Stimulated activated effector memory CD8-positive, alpha-beta T cell treated with anti-CD3 and anti-CD28 coated beads, Interleukin-12 subunit alpha, Interleukin-12 subunit beta, amount 100 ng/mL, for 72 hours (primary cell): ENCODE results near the gene ZFYVE9.
"Not testable (repeated sequence)": the region's sequence is repeated elsewhere in the genome, so short reads cannot be mapped to it uniquely, and the experiment has no call there.

Experiments used
- ATAC-seq: fragments of 150-1000 bp; cut with Tn5 transposase; 2 replicates; pipeline ENCODE4 v1.10.0; 2021
- DNase-seq, 2 donors: peaks; one replicate each; pipeline ENCODE4 v3.0.0; 2021 to 2022; ENCODE audit warnings: low spot score in 2 of 2
- H3K27ac Mint-ChIP-seq: one replicate; pipeline ENCODE4 v1.8.0; 2022; ENCODE audit warnings: mild to moderate bottlenecking, mixed read lengths
- H3K36me3 Mint-ChIP-seq: one replicate; pipeline ENCODE4 v1.8.0; 2022; ENCODE audit warnings: mild to moderate bottlenecking, mixed read lengths
- H3K4me1 Mint-ChIP-seq: one replicate; pipeline ENCODE4 v1.8.0; 2022; ENCODE audit warnings: mixed read lengths
- H3K4me3 Mint-ChIP-seq: one replicate; pipeline ENCODE4 v1.8.0; 2022; ENCODE audit warnings: mild to moderate bottlenecking, mixed read lengths
- H3K9me3 Mint-ChIP-seq: one replicate; pipeline ENCODE4 v1.8.0; 2022; ENCODE audit warnings: mixed read lengths

Gene ZFYVE9

DNA sequence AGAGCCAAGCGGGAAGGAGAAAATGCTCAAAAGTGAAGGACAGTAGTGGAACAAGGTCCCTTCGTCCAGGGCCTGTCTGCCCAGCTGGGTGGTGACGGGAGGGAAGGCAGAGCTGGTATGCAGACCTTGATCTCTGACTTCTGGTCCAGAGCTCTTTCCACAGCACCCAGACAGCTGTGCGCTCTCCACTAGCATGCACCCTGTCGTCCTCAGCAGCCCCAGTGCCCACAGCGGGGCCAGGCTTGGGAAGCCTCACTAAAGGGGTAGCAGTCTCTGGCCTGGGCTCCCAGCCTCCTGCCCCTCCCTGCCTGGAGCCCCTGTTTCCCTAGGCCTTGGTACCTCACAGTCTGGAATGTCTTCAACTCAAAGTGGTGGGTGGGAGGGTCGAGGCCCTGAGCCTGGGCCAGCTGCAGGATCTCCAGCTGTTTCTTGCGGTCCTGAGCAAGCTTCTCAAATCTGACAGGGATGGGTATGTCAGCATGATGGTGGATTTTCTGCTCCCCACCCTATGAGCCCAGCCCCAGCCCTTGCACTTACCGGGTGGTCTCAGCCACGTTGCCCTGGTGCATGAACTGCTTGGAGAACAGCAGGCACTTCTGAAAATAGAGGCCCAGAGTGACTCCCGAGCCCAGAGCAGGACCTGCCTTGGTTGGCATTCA lies 214.1 kb downstream of the ZFYVE9 start:
- Mint-ChIP-seq H3K36me3 (peaks cover 96% of the 10 kb centered on the region), H3K4me1 (peaks cover 6% of the 10 kb centered on the region), H3K4me3 (no peak overlapping the region), H3K9me3 (no peaks in the 10 kb centered on the region), H3K27ac (no peak overlapping the region)
- ATAC-seq = no peak
- no peak for DNase-seq

GRCh38 chr1:52356818-52357355 lies 215.0 kb downstream of the ZFYVE9 start:
- no peak for DNase-seq
- Mint-ChIP-seq H3K27ac (peak overlapping the region; percentile 77), H3K36me3 (peaks cover 98% of the 10 kb centered on the region), H3K4me1 (peaks cover 12% of the 10 kb centered on the region), H3K9me3 (no peaks in the 10 kb centered on the region), H3K4me3 (no peak overlapping the region)
- no peak for ATAC-seq

DNA sequence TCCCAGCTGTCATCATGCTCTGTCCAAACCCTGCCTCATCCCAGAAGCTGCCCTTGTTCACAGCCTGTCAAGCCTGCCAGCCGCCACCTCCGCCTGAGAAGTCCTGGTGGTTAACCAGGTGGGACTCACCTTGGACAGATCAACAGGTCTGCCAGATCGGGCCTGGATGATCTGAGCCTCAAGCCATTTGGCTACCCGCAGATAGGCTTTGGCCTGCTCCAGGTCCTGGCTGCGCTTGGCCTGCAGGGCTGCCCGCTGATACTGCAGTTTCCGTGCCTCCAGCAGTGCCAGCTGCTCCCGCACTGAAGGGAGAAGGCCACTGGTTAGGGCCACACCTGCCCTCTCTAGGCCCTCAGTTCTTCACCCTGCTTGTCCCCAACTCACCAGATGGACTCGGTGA lies 215.5 kb downstream of the ZFYVE9 start:
- peaks cover 17% of the 10 kb centered on the region for H3K4me1 Mint-ChIP-seq
- DNase-seq (peak in 1 of 2 donors; percentile 46), ATAC-seq (no peak)
- no peaks in the 10 kb centered on the region for H3K9me3 Mint-ChIP-seq
- H3K36me3 Mint-ChIP-seq = peaks cover 99% of the 10 kb centered on the region
- H3K4me3 Mint-ChIP-seq = no peak overlapping the region
- peak overlapping the region; percentile 77 for H3K27ac Mint-ChIP-seq

DNA sequence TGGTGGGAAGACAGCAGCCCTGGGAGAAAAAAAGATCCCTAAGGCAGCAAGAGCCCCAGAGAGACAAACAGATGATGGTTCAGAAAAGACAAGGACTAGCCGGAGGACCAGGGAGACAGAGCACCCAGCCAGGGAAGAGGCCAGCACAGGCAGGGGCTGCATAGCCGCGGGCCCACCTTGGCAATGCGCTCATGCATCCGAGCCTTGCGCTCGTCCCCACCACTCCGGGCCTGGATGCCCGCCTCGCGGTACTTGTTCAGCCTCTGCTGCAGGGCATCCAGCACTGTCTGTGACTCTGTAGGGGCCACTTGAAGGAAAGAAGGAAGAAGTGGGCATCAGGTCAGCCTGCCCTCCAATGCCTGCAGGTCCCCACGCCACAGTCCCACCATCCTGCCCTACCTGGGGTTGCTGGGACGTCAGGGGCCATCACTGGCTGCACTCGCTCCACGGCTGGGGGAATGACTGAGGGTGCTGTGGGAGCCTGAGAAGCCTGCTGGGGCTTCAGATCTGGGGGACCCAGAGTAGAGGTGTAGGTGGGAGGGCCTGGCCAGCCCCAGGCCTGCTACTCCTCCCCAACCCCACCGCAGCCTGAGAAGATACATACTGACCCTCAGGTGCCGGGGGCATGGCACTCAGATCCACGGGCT lies 217.1 kb downstream of the ZFYVE9 start:
- Mint-ChIP-seq H3K27ac (peak overlapping the region; percentile 77), H3K36me3 (peaks cover 99% of the 10 kb centered on the region), H3K4me3 (no peak overlapping the region)

DNA sequence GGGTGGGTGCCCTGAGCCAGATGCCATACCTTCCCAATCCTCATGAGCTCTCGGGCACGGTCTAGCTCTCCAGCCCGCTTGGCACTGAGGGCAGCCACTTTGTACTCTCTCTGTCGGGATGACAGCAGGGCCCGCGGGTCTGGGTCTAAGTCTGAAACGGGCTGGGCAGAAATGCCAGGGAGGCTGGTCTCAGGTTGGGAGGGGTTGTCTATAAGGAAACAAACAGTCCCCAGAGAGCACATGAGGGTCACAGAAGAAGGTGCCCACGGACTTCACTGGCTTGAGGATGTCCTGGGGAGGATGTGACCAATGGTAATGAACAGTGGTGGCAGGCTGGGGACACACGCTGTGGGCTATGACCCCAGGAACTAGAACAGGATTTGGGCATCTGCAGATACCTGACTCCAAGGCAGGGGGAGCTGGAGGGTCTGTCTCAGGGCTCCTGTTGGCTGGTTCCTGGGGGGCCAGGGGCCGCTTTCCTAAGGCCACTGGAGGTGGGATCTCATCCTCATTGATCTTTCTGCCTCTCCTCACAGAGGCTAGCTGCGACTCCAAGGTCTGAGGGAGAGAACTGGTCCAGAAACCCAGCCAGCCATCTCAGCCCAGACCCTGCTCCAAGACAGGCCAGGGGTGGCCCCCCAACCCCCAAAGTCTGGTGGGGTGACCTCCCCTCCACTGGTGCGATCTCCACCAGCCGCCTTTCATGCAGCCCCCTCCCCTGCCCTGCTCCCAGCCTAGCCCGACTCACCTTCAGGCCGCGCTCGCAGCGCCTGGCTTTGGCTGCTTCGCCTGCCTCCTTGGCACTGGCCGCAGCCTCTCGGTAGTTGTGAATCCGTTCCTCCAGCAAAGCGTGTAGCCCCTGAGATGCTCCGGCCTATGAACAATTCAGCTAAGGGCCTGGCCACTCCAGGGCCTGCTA lies 218.0 kb downstream of the ZFYVE9 start:
- Mint-ChIP-seq H3K36me3 (peaks cover 94% of the 10 kb centered on the region), H3K4me1 (peaks cover 33% of the 10 kb centered on the region), H3K4me3 (no peak overlapping the region), H3K27ac (peak overlapping the region; percentile 70), H3K9me3 (no peaks in the 10 kb centered on the region)
- ATAC-seq (no peak), DNase-seq (no peak)

More for the DNA sequence above, 217.1 kb downstream of the ZFYVE9 start:
- ATAC-seq = no peak
- Mint-ChIP-seq H3K9me3 (no peaks in the 10 kb centered on the region), H3K4me1 (peaks cover 25% of the 10 kb centered on the region)
- DNase-seq = no peak

- H3K36me3 Mint-ChIP-seq = peaks cover 94% of the 10 kb centered on the region
- DNase-seq = no peak
- no peak overlapping the region for H3K4me3 Mint-ChIP-seq
- ATAC-seq = no peak
- H3K9me3 Mint-ChIP-seq = no peaks in the 10 kb centered on the region
- peak overlapping the region; percentile 86 for H3K27ac Mint-ChIP-seq
- H3K4me1 Mint-ChIP-seq = peaks cover 38% of the 10 kb centered on the region
Measured at GRCh38 chr1:52360595-52360968, 218.7 kb downstream of the ZFYVE9 start.

GRCh38 chr1:52364235-52364839 lies 222.4 kb downstream of the ZFYVE9 start:
- Mint-ChIP-seq H3K4me1 (peaks cover 44% of the 10 kb centered on the region), H3K9me3 (no peaks in the 10 kb centered on the region), H3K27ac (peak overlapping the region; percentile 99), H3K36me3 (peaks cover 68% of the 10 kb centered on the region), H3K4me3 (peak overlapping the region; percentile 98)
- ATAC-seq = no peak
- DNase-seq = no peak

DNA sequence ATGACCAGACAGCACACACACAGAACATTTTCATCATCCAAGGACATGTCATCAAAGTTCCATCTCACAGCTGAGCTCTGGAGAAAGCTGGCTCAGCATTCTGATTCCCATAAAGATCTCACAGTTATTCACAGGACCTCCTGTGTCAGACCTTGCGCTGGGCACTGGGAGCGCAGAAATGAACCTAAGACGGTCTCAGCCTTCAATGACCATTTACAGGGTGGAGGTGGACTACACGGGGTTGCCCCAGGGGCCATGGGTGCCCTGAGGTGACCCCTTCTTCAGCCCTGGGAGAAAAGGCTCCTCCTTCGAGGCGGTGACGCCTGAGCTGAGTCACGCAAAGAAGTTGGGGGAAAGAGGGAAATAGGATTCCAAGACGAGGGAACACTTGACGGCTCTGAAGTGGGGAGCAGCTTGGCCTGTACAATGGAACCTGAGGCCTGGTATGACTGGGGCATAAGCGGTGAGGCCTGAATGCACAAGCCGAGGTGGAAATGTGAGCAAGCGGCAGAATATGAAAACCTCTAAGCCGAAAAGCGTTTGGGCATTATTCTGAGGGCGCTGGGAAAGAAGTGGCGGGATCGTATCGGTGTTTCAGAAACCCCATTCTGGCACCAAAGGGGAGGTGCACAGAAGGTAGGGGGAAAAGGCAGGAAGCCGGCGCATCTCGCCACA lies 223.3 kb downstream of the ZFYVE9 start:
- H3K36me3 Mint-ChIP-seq = peaks cover 60% of the 10 kb centered on the region
- H3K27ac Mint-ChIP-seq = peak overlapping the region; percentile 99
- no peaks in the 10 kb centered on the region for H3K9me3 Mint-ChIP-seq
- H3K4me3 Mint-ChIP-seq = peak overlapping the region; percentile 98
- peak in 1 of 2 donors; percentile 64 for DNase-seq
- H3K4me1 Mint-ChIP-seq = peaks cover 45% of the 10 kb centered on the region
- no peak for ATAC-seq

DNA sequence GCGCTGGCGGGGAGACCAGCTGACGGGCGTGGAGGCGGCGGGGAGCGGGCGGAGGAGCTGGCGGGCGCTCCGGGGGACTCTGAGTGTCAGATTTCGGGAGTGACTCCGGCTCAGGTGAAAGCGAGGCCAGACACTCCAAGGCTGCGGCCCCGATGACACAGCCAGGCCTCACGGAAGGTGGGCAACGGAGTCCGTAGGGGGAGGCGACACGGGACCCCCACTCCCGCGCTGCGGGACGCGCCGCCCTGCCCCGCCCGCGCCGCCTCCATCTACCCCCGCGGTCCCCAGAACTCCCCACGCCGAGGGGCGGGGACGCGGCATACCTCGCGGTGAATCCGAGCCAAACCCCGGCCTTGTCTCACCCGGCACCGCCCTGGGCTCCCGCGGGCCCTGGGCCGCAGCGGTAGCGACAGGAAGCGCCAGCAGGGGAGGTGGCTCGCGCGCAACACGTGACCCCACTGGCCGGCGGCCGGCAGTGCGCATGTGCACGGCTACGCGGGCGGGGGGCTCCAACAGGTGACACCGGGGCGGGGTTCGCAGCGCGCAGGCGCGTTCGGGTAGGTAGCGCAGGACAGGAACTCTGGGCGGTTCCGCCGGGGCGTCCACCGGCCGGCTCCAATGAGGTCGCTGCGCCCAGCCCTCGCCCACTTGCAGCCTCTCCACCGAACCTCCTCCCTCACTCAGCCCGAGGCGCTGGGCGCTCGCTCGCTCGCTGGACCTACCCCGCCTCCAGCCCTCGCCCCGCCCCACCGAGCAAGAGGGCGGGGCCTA lies 224.0 kb downstream of the ZFYVE9 start, which contains the start of gene CC2D1B:
Gene CC2D1B (minus strand): TSS at position 460 of the 771 bp plus-strand sequence. CDS start 1,585 bp downstream, outside the sequence.
- peak within 1 kb of the TSS; percentile 98 for H3K4me3 Mint-ChIP-seq
- H3K36me3 Mint-ChIP-seq = peaks cover 54% of the 10 kb centered on the region
- H3K4me1 Mint-ChIP-seq = peaks cover 45% of the 10 kb centered on the region
- DNase-seq = peak; percentile 99 to 100
- H3K9me3 Mint-ChIP-seq = no peaks in the 10 kb centered on the region
- ATAC-seq = peak; percentile 96
- peak within 1 kb of the TSS; percentile 99 for H3K27ac Mint-ChIP-seq

DNA sequence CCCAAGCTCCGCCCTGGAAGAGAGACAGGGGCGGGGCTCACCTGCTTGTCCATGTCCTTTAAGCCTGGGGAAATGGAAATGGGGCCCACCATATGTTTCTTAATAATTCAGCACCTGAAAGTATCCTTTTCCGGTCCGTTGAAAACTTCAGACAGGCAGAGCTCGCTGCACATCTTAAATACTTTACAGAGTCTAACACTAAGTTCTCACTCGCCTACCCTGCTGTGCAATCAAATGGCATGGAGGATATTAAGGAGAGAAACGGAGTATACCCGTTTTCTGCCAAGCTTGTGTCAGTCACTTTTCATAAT lies 224.6 kb downstream of the ZFYVE9 start:
- DNase-seq (no peak), ATAC-seq (no peak)
- peak overlapping the region; percentile 99 for H3K27ac Mint-ChIP-seq
- peaks cover 54% of the 10 kb centered on the region for H3K36me3 Mint-ChIP-seq
- H3K4me3 Mint-ChIP-seq = peak overlapping the region; percentile 98
- H3K9me3 Mint-ChIP-seq = no peaks in the 10 kb centered on the region
- peaks cover 44% of the 10 kb centered on the region for H3K4me1 Mint-ChIP-seq

- Mint-ChIP-seq H3K9me3 (no peaks in the 10 kb centered on the region), H3K4me3 (peak overlapping the region; percentile 98), H3K36me3 (peaks cover 51% of the 10 kb centered on the region), H3K4me1 (peaks cover 36% of the 10 kb centered on the region), H3K27ac (no peak overlapping the region)
- ATAC-seq (no peak), DNase-seq (no peak)
Measured at GRCh38 chr1:52367272-52367671, 225.4 kb downstream of the ZFYVE9 start.

DNA sequence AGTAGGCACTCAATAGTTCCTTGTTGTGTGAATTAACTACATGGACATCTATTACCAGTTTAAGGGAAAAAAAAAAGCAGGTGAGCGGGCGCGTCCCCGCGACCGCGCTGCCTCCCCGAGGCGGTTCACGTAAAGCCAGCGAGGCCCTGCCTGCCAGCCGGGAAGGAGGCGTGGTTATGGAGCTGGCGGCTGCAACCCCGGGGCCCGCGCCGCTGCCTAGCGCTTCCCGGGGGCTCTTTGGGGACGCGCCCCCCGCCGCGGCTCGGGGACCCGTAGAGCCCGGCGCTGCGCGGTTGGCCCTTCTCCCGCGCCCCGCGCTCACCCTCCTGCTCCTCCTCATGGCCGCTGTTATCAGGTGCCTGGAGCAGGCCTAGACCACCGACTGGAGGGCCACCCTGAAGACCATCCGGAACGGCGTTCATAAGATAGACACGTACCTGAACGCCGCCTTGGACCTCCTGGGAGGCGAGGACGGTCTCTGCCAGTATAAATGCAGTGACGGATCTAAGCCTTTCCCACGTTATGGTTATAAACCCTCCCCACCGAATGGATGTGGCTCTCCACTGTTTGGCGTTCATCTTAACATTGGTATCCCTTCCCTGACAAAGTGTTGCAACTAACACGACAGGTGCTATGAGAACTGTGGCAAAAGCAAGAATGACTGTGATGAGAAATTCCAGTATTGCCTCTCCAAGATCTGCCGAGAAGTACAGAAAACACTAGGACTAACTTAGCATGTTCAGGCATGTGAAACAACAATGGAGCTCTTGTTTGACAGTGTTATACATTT lies 226.7 kb downstream of the ZFYVE9 start:
- Mint-ChIP-seq H3K4me3 (peak overlapping the region; percentile 44), H3K9me3 (no peaks in the 10 kb centered on the region), H3K27ac (no peak overlapping the region), H3K36me3 (peaks cover 51% of the 10 kb centered on the region), H3K4me1 (peaks cover 28% of the 10 kb centered on the region)
- DNase-seq (peak; percentile 18 to 68), ATAC-seq (no peak)

- ATAC-seq, H3K27ac Mint-ChIP-seq, H3K9me3 Mint-ChIP-seq, DNase-seq, H3K4me3 Mint-ChIP-seq: not testable (repeated sequence)
- Mint-ChIP-seq H3K36me3 (peaks cover 55% of the 10 kb centered on the region), H3K4me1 (peaks cover 19% of the 10 kb centered on the region)
Measured at GRCh38 chr1:52369851-52370250, 228.0 kb downstream of the ZFYVE9 start.
